Placental epithelial cell (primary cell): ENCODE results near the gene ASMT. TPM values are rescaled to one million over a fixed set of nuclear protein-coding genes. Genes with fewer than 3 reads are reported as not detected.

Experiments used
- total RNA-seq: library from RNA; depleted of rRNA; stranded (reverse); fragments of >200 nt; gene quantifications from 2 replicates; pipeline ENCODE4 v1.2.3, GENCODE V29; 2012

Gene ASMT, protein sequence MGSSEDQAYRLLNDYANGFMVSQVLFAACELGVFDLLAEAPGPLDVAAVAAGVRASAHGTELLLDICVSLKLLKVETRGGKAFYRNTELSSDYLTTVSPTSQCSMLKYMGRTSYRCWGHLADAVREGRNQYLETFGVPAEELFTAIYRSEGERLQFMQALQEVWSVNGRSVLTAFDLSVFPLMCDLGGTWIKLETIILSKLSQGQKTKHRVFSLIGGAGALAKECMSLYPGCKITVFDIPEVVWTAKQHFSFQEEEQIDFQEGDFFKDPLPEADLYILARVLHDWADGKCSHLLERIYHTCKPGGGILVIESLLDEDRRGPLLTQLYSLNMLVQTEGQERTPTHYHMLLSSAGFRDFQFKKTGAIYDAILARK
- not detected in 2 replicates for total RNA-seq

DNA sequence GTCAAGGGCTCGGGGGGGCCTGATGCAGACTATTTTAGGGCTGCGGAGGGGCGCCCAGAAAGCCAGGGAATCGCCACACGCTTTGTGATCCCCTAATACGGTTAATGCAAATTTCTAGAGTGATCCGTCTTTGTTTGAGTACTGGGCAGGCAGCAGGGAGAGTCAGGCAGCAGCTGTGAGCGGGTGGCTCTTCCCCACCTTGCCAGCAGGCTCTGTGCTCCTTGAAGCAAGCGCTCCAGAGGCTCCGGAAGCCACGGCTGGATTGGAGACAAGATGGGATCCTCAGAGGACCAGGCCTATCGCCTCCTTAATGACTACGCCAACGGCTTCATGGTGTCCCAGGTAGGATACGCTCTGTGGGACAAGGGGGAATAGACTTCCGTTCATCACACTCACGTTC is at the start of gene ASMT:
TSS of gene ASMT (plus strand) at position 133 of the 400 bp plus-strand sequence. CDS start at position 274, 141 bp downstream.

GRCh38 chrX:1591102-1591862 is 23.6 kb upstream of the ASMT start, which contains the start of gene AKAP17A:
Gene AKAP17A (plus strand): TSS chrX:1591604. CDS start chrX:1593463, 1,859 bp downstream.

Other genes with a start within 250 kb of the ASMT start
- gene SLC25A6, start 222.9 kb upstream of the ASMT start, total RNA-seq = 212 and 264 TPM in 2 replicates
- 11.4 and 33.4 TPM in 2 replicates for gene ASMTL, start 162.2 kb upstream of the ASMT start, total RNA-seq
- gene P2RY8, start 77.9 kb upstream of the ASMT start, total RNA-seq = not detected in 2 replicates
- 24.7 and 33.0 TPM in 2 replicates for gene AKAP17A, start 23.5 kb upstream of the ASMT start, total RNA-seq